Activated B cell treated with CpG ODN at 0.5 μM for 24 hours (primary cell): ENCODE data around the gene PTGES2. TPM values are rescaled to one million over a fixed set of nuclear protein-coding genes. Genes with fewer than 3 reads are reported as not detected.
"Not testable (repeated sequence)": the region's sequence is repeated elsewhere in the genome, so short reads cannot be mapped to it uniquely, and the experiment has no call there.

Experiments used
- ATAC-seq: fragments of 200-7000 bp; cut with Tn5 transposase; one replicate; pipeline ENCODE4 v1.10.0; 2021; ENCODE audit warnings: low read depth, mild to moderate bottlenecking, moderate library complexity
- CTCF ChIA-PET: fragments of 350-600 bp; sonication (Branson Sonifier 250); formaldehyde crosslinking; loops from one replicate; lab custom pipeline; 2021; ENCODE audit warnings: antibody characterized with exemption; lab: Charles Lee
- POLR2A ChIA-PET: fragments of 350-600 bp; sonication (Branson Sonifier 250); formaldehyde crosslinking; loops from one replicate; lab custom pipeline; 2021; ENCODE audit warnings: antibody characterized with exemption; lab: Charles Lee
- DNase-seq: peaks from one replicate; pipeline ENCODE4 v3.0.0; 2022
- H3K27ac Mint-ChIP-seq: one replicate; pipeline ENCODE4 v1.8.0; 2020; ENCODE audit warnings: mixed read lengths
- H3K27me3 Mint-ChIP-seq: one replicate; pipeline ENCODE4 v1.8.0; 2021; ENCODE audit warnings: mixed read lengths
- H3K36me3 Mint-ChIP-seq: one replicate; pipeline ENCODE4 v1.8.0; 2021; ENCODE audit warnings: low read depth, mixed read lengths
- H3K4me1 Mint-ChIP-seq: one replicate; pipeline ENCODE4 v1.8.0; 2021; ENCODE audit warnings: mixed read lengths
- H3K4me3 Mint-ChIP-seq: one replicate; pipeline ENCODE4 v1.8.0; 2020; ENCODE audit warnings: mild to moderate bottlenecking, mixed read lengths
- H3K9me3 Mint-ChIP-seq: one replicate; pipeline ENCODE4 v1.8.0; 2020; ENCODE audit warnings: mixed read lengths
- intact Hi-C: fragments of 100-400 bp; cut with micrococcal nuclease; formaldehyde crosslinking; loops from one replicate; pipeline ENCODE4 v1.15.1; 2024
- total RNA-seq: library from RNA; stranded (reverse); gene quantifications from 2 replicates; pipeline ENCODE4 v1.2.3, GENCODE V29; 2022
- TF ChIP-seq, protein P1 (sequence below): fragments of 200-600 bp; IDR thresholded peaks from one replicate; pipeline ENCODE4 v1.8.0; 2022; ENCODE audit warnings: antibody characterized with exemption, mild to moderate bottlenecking

Gene PTGES2
- total RNA-seq, 1 donor from 2014 or later: 89.2 TPM

DNA sequence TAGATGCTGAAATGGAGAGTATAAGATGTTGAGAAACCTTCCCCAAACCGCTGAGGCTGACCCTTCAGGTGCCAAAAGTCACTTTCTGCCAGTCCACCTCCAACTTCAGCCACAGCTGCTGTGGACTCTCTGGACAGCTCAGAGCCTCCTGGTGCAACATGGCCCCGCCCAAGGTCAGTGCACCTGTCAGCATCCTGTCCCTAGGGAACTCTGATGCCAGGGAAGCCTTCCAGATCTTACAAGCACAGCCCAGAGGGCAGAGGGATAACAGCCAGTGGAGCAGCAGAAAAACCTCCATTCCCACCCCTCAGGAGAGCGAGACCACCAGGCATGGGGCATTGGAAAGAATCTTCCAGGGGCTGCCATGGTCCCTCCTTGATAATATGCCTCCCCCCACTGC is 10.5 kb upstream of the PTGES2 start:
- POLR2A ChIA-PET: no interaction called here
- CTCF ChIA-PET: no interaction called here

DNA sequence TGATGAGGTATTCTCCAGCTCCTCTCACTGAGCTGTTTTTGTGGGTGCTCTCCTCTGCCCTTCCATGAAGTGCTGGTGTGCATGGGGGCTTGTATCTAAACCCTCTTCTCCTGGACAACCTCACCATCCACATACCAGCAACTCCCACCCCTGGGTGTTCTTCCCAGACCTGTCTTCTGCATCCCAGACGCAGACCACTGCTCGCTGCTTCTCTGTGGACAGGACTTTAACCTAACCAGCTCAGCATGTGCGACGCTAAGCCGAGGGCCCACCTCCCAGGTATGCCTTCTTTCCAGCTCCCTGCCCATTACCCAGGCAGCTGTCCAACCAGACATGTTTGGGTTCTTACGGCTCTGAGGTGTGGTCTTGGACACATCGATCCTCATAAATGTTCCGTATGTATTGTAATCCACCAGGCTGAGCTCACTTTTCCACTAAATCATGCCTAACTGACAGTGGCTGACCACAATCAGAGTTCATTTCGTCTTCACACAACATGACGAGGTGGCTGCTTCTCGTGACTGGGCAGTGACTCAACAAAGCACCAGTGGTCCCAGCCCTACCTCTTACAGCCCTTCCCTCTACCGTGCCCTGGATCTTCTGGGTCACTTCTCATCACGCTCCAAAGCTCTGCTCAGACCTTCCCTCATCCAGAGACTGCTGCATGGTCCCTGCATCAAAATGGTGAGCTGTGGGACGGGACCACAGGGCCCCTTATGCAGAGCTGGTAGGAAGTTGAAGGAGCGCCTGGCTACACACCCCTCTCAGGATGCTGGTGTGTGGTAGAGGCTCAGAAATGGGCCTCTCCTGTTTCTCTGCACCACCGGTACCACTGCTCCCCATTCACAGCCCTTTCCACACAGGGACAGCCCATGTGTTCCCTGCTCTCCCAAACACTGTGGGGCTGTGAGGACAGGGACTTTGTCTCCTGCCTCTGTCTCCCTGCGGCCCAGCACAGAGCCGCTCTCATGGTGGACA is 9.6 kb upstream of the PTGES2 start:
- ATAC-seq: no peak
- no peaks in the 10 kb centered on the region for H3K36me3 Mint-ChIP-seq
- CTCF ChIA-PET: no interaction called here
- H3K4me1 Mint-ChIP-seq: no peaks in the 10 kb centered on the region
- TF ChIP-seq, protein P1, sequence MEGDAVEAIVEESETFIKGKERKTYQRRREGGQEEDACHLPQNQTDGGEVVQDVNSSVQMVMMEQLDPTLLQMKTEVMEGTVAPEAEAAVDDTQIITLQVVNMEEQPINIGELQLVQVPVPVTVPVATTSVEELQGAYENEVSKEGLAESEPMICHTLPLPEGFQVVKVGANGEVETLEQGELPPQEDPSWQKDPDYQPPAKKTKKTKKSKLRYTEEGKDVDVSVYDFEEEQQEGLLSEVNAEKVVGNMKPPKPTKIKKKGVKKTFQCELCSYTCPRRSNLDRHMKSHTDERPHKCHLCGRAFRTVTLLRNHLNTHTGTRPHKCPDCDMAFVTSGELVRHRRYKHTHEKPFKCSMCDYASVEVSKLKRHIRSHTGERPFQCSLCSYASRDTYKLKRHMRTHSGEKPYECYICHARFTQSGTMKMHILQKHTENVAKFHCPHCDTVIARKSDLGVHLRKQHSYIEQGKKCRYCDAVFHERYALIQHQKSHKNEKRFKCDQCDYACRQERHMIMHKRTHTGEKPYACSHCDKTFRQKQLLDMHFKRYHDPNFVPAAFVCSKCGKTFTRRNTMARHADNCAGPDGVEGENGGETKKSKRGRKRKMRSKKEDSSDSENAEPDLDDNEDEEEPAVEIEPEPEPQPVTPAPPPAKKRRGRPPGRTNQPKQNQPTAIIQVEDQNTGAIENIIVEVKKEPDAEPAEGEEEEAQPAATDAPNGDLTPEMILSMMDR: no peak
- H3K27me3 Mint-ChIP-seq: peaks cover 8% of the 10 kb centered on the region
- intact Hi-C loops: no loop called here
- no peaks in the 10 kb centered on the region for H3K9me3 Mint-ChIP-seq
- POLR2A ChIA-PET: no interaction called here
- DNase-seq: no peak
- H3K4me3 Mint-ChIP-seq: no peak overlapping the region
- H3K27ac Mint-ChIP-seq: no peak overlapping the region

More for the DNA sequence above, 10.5 kb upstream of the PTGES2 start:
- DNase-seq: no peak
- no peaks in the 10 kb centered on the region for H3K9me3 Mint-ChIP-seq
- no peak overlapping the region for H3K27ac Mint-ChIP-seq
- peaks cover 5% of the 10 kb centered on the region for H3K27me3 Mint-ChIP-seq
- intact Hi-C loops: no loop called here
- no peaks in the 10 kb centered on the region for H3K4me1 Mint-ChIP-seq
- H3K4me3 Mint-ChIP-seq: no peak overlapping the region
- TF ChIP-seq, protein P1: no peak
- ATAC-seq: no peak
- H3K36me3 Mint-ChIP-seq: no peaks in the 10 kb centered on the region

DNA sequence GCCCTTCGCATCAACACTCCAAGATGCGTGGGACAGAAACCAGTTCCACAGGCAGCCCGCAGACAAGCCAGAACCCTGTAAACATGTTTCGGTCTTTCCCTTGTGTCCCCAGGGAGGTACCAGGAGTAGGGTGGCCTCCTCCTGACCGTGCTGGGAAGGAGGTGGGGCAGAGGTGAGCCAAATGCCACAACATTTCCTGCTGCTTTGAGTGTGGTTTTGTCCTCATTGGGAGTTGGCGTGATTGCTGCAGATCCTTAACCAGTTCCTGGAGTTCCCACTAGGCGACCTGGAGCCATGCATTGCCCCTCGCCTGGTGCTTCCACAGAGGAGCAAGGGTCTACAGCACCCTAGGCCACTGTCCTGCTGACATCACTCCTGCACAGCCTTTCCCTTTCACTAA is 8.0 kb upstream of the PTGES2 start:
- H3K27me3 Mint-ChIP-seq, H3K4me1 Mint-ChIP-seq, H3K9me3 Mint-ChIP-seq, intact Hi-C loops, CTCF ChIA-PET, ATAC-seq, H3K36me3 Mint-ChIP-seq, H3K4me3 Mint-ChIP-seq, H3K27ac Mint-ChIP-seq, DNase-seq: not testable (repeated sequence)
- POLR2A ChIA-PET: interaction anchor here (0.9 kb wide), 1 partner anchor 15 kb away, joined by 8 read pairs; no protein-coding TSS in a partner anchor

DNA sequence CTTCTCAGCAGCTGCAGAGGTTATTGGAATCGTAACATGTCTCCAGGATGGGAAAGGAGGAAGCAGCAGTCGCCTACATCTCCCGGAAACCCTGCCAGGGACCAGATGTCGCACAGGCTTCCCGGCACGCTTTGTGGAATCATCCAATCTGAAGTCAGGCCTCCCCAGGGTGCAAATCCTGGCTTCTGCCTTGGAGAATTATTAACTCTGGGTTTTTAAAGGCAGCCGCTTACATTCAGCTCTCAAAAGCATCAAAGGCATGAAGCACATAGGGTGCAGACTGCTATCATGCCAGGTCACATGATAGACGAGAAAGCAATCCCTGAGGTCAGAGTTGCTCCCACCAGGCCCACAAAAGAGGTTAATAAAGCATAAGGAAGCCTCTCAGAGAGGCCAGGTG is 4.6 kb upstream of the PTGES2 start:
- intact Hi-C loops, H3K9me3 Mint-ChIP-seq, H3K36me3 Mint-ChIP-seq, DNase-seq, POLR2A ChIA-PET, H3K27ac Mint-ChIP-seq, CTCF ChIA-PET, H3K4me3 Mint-ChIP-seq, ATAC-seq, H3K27me3 Mint-ChIP-seq: not testable (repeated sequence)
- H3K4me1 Mint-ChIP-seq: peaks cover 14% of the 10 kb centered on the region

DNA sequence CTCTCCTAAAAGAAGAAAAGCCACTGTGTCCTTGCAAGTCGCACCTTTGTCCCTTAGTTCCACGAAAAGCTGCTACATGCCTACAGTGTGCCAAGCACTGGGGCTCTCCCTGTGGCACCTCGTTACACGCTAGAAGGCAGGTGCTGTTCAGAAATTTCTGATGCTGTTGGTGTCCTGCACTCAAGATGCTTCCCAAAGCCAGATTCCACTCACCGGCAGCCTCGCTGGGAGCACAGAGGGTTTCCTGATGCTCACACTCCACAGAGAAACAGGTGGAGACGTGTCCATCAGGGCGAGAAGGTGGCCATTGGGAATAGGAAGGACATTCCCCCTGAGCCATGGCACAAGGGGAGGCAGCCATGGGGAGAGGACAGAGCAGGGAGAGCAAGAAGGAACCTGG is 3.8 kb upstream of the PTGES2 start:
- DNase-seq, H3K9me3 Mint-ChIP-seq, intact Hi-C loops, ATAC-seq, H3K4me3 Mint-ChIP-seq, CTCF ChIA-PET, H3K27me3 Mint-ChIP-seq, POLR2A ChIA-PET, H3K27ac Mint-ChIP-seq, H3K36me3 Mint-ChIP-seq: not testable (repeated sequence)
- H3K4me1 Mint-ChIP-seq: peaks cover 18% of the 10 kb centered on the region

DNA sequence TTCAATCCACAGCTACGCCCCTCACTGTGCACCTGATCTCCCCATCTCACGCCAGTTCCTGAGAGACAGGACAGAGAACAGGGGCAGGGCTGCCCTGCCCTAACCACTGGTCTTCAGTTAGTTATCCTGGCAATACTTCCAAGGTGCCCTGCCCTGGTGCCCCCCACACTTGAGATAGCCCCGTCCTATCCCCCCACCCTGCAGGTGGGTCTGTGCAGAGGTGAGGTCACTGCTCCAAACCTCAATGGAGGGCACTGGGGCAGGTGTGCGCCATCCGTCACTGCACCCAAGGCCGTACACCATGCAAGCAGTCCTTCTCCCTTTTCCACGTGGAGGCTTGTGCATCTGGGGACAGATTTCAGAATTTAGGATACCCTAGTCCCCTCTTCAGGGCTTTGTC is 3.1 kb upstream of the PTGES2 start:
- intact Hi-C loops, CTCF ChIA-PET, H3K9me3 Mint-ChIP-seq, H3K4me3 Mint-ChIP-seq, H3K27ac Mint-ChIP-seq, DNase-seq, H3K27me3 Mint-ChIP-seq, ATAC-seq, H3K36me3 Mint-ChIP-seq: not testable (repeated sequence)
- POLR2A ChIA-PET: interaction anchor here (0.6 to 2.7 kb wide), 2 partner anchors 14 to 183 kb away, joined by 5 to 16 read pairs; no protein-coding TSS in a partner anchor
- H3K4me1 Mint-ChIP-seq: peaks cover 25% of the 10 kb centered on the region

DNA sequence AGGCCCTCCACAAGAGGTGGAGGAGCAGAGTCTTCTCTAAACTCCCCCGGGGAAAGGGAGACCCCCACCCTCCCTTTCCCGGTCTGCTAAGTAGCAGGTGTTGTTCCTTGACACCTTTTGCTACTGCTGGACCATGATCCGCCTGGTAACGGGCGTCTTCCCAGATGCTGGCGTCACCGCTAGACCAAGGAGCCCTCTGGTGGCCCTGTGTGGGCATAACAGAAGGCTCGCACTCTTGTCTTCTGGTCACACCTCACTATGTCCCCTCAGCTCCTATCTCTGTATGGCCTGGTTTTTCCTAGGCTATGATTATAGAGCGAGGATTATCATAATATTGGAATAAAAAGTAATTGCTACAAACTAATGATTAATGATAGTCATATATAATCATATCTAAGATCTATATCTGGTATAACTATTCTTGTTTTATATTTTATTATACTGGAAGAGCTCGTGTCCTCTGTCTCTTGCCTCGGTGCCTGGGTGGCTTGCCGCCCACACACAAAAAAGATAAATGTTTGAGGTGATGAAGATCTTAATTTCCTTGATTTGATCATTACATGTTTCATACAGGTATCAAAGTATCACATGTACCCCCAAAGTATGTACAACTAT is 2.6 kb upstream of the PTGES2 start:
- CTCF ChIA-PET, H3K36me3 Mint-ChIP-seq, H3K27me3 Mint-ChIP-seq, H3K9me3 Mint-ChIP-seq, ATAC-seq: not testable (repeated sequence)
- Mint-ChIP-seq H3K4me3 (peak overlapping the region; percentile 65), H3K27ac (peak overlapping the region; percentile 72), H3K4me1 (peaks cover 31% of the 10 kb centered on the region)
- POLR2A ChIA-PET: interaction anchor here (0.6 to 2.7 kb wide), 3 partner anchors 13 to 183 kb away, joined by 5 to 16 read pairs (median 7); no protein-coding TSS in a partner anchor
- DNase-seq: peak; percentile 41
- intact Hi-C loops: loop anchor here (2.0 to 10.0 kb wide), 6 partner anchors 61 to 951 kb away; partner anchors contain the start of genes CIZ1, COQ4, DOLPP1 and FPGS
